ENCODE results near the gene SULT1E1. TPM values are rescaled to one million over a fixed set of nuclear protein-coding genes. Genes with fewer than 3 reads are reported as not detected.
A peak's percentile ranks its signal among the peaks of the same experiment; 100 is the strongest.

The SULT1E1 gene
- total RNA-seq, 1 donor, result 1.7 TPM

DNA sequence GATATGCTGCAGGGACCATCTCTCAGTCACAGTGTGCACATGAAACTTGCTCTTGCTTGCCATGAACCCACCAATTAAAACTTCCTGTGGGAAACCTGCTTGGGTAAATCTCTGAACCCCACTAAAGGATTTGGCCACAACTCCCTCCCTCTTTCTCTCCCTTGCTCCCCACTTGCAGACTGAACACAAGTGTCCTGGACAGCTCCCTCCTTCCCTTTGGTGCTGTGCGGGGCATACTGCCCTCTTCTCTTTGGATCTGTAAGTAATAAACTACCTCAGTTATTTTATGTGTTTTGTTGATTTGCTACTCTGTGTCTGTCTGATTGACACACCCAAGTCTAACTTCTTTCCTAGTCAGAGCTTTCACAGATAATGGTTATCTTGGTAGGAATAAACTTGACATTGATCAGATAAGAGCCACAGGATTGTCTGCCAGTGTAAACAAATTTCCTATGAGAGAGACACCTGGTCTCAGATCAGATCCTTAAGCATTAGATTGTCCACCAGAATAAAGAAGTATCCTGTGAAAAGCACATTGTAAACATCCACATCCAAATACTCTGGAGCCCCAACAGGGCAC, 41.8 kb downstream of the SULT1E1 start:
- no peak overlapping the region for H3K4me3 ChIP-seq (ENCODE audit: low read depth, low read length)
- DNase-seq (ENCODE audit: low read depth), result no peak
- TF ChIP-seq, protein P1, sequence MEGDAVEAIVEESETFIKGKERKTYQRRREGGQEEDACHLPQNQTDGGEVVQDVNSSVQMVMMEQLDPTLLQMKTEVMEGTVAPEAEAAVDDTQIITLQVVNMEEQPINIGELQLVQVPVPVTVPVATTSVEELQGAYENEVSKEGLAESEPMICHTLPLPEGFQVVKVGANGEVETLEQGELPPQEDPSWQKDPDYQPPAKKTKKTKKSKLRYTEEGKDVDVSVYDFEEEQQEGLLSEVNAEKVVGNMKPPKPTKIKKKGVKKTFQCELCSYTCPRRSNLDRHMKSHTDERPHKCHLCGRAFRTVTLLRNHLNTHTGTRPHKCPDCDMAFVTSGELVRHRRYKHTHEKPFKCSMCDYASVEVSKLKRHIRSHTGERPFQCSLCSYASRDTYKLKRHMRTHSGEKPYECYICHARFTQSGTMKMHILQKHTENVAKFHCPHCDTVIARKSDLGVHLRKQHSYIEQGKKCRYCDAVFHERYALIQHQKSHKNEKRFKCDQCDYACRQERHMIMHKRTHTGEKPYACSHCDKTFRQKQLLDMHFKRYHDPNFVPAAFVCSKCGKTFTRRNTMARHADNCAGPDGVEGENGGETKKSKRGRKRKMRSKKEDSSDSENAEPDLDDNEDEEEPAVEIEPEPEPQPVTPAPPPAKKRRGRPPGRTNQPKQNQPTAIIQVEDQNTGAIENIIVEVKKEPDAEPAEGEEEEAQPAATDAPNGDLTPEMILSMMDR (IDR thresholded peaks at IDR 0.05; ENCODE audit: insufficient read depth, low read length), result no peak

DNA sequence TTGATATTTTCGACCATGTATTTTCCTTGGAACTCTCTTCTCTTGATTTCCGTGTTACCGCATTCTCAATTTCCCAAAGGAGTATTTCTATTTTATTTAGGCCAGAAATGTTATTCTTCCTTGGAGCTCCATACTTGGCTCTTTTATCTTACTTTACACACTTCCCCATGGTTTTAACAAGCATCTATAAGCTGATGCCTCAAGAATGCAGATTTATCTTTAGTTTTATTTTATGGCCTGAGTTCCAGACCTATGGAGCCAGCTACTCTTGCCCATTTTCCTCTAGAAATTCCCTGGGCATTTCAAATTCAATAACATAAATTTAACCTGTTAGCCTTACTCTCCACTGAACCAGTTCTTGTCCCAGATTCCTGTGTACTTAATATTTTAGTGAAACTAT, 43.7 kb downstream of the SULT1E1 start:
- DNase-seq (ENCODE audit: low read depth), result peak; percentile 30
- H3K4me3 ChIP-seq (ENCODE audit: low read depth, low read length), result no peak overlapping the region
- TF ChIP-seq, protein P1 (IDR thresholded peaks at IDR 0.05; ENCODE audit: insufficient read depth, low read length), result no peak

DNA sequence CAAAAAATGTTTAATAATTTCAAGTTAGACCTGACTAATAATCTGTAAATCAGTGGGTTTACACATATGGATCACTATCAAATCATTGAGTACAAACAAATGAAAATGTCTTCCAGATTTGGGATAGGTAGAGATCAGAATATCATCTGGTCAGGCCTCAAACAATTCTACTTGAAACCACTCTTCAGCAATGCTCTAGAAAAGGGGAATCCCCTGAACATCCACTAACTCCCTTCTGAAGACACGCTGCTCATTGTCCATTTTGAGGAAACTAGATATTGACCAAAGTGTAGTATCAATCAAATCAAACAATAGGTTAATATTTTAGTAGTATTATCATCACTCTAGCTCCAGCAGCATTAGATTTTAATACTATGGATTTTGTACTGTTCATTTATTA, 46.3 kb downstream of the SULT1E1 start:
- no peak overlapping the region for H3K4me3 ChIP-seq (ENCODE audit: low read depth, low read length)
- no peak for DNase-seq (ENCODE audit: low read depth)
- TF ChIP-seq, protein P1 (IDR thresholded peaks at IDR 0.05; ENCODE audit: insufficient read depth, low read length), result no peak

DNA sequence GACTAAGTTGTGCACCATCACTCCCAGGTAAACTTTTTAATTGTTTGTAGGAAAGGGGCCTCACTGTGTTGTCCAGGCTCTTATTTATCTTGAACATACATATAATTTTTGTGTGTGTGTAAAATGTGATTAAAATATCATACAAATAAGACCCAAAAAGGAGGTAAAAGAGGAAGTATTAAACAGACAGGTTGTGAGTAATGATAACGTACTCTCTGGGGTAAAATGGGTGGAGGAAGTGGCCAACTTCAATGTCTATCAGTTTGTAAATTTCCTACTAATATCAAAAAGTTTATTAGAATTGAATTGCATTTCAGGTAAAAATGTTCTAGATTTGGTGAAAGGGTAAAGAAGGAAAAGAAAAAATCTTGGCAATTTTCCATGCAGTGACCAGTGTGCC, 48.8 kb downstream of the SULT1E1 start:
- TF ChIP-seq, protein P1 (IDR thresholded peaks at IDR 0.05; ENCODE audit: insufficient read depth, low read length), result no peak
- no peak for DNase-seq (ENCODE audit: low read depth)
- H3K4me3 ChIP-seq (ENCODE audit: low read depth, low read length), result no peak overlapping the region

DNA sequence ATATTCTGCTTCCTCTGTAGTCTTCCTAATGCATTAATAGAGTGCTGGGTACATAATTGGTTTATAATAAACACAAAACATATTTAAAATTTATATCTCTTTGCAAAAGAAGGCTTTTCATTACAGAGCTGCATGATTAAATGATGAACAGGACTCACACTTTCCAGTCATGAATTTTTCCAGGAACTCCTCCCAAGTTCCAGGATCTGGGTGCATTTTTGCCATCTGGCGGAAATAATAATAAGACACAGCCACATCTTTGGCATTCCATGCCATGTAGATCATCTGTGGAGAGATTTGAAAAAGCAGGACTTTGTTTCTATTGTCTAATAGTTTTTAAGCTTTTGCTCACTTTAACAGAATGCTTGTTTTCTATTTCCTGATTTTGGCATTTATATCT, 59.3 kb downstream of the SULT1E1 start:
- TF ChIP-seq, protein P1 (IDR thresholded peaks at IDR 0.05; ENCODE audit: insufficient read depth, low read length), result no peak
- no peak overlapping the region for H3K4me3 ChIP-seq (ENCODE audit: low read depth, low read length)
- peak; percentile 73 for DNase-seq (ENCODE audit: low read depth)

DNA sequence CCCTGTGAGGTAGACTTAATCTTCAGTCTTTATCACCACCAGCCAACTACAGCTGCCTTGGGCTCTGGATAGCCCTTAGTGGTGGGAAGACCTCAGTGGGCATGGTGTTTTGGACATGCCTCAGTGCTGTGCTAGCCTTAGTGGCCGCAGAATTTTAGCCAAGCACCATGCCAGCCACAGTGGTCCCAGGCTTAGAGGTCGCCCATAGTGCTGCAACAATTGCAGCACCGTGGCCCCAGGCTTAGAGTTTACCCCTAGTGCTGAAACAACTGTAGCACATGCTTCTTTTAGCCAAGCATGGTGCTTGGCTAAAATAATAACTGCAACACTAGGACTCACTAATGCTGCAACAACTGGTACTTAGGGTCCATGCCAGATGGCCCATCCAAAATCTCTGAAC, 60.6 kb downstream of the SULT1E1 start:
- no peak for DNase-seq (ENCODE audit: low read depth)
- TF ChIP-seq, protein P1 (IDR thresholded peaks at IDR 0.05; ENCODE audit: insufficient read depth, low read length), result no peak
- H3K4me3 ChIP-seq (ENCODE audit: low read depth, low read length), result no peak overlapping the region

DNA sequence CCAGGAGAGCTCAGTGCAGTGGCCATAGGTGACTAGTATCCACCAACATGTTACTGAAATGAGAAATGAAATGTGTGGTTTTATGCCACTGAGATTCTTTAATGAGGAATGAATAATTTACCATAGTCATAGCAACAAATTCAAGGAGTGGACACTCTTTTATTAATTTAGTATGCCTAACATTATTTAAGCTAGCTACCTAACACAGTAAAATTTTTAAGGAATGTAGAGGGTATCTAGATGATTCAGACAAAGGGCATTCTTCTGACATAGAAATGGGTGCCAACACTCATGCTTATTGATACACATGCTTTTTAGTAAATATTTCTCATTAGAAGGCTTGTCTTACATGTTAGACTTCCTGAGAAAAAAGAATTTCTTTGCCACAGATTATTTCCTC, 66.2 kb downstream of the SULT1E1 start:
- TF ChIP-seq, protein P1 (IDR thresholded peaks at IDR 0.05; ENCODE audit: insufficient read depth, low read length), result no peak
- no peak overlapping the region for H3K4me3 ChIP-seq (ENCODE audit: low read depth, low read length)
- DNase-seq (ENCODE audit: low read depth), result peak; percentile 30
